HG02938 (cell line): ENCODE results near the gene WWP2.

Experiments used
- ATAC-seq: cut with Tn5 transposase; IDR thresholded peaks from one replicate; pipeline ENCODE4 v1.9.1; 2021; ENCODE audit warnings: mild to moderate bottlenecking, moderate library complexity; ENCODE audit not compliant: unreplicated experiment

The WWP2 gene

DNA sequence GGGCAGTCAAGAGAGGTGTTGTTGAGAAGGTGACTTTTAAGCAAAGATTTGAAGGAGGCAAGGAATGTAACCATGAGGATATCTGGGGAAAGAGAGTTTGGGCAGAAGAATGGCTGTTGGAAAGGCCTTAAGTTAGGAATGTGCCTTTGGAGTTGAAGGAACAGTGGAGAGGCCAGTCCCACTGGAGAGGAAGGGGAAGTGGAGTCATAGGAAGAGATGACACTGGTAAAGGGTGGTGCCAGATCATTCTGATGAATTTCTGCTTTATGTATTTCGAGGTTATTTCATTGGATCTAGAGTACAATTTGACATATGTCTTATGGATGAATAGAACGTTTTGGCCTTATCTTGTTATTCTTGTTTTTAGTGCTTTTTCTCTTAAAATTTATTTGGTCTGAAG is 93.5 kb downstream of the WWP2 start:
- ATAC-seq: no peak

- no peak for ATAC-seq
Observed at GRCh38 chr16:69858191-69859104, 96.3 kb downstream of the WWP2 start.

DNA sequence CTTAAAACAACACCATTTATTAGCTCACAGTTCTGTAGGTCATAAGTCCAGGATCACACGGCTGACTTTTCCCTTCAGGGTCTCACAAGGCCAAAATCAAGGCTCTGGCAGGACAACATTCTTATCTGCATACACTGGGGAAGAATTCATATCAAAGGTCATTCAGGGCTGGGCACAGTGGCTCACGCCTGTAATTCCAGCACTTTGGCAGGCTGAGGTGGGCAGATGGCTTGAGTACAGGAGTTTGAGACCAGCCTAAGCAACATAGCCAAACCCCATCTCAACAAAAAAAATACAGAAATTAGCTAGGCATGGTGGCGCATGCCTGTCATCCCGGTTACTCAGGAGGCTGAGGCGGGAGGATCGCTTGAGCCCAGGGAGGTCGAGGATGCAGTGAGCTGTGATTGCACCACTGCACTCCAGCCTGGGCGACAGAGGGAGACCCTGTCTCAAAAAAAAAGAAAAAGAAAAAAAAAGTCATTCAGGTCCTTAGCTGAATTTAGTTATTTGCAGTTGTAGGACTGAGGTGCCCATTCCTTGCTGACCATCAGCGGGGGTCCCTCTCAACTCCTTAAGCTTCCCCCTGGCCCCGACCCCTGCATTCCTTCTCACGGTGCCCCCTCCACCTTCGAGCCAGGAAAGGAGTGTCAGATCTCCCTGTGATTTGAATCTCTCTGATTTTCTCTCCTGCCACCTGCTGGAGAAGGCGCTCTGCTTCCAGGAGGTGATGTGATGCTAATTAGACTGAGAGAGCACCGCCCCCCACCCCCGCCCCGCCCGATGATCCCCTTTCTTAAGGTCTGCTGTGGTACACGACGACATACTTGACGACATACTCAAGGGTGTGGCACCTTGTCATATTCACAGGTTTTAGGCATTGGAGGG is 97.2 kb downstream of the WWP2 start:
- no peak for ATAC-seq

- ATAC-seq: no peak
Observed at GRCh38 chr16:69860233-69861231, 98.4 kb downstream of the WWP2 start.

GRCh38 chr16:69861292-69862030 is 99.3 kb downstream of the WWP2 start:
- no peak for ATAC-seq

DNA sequence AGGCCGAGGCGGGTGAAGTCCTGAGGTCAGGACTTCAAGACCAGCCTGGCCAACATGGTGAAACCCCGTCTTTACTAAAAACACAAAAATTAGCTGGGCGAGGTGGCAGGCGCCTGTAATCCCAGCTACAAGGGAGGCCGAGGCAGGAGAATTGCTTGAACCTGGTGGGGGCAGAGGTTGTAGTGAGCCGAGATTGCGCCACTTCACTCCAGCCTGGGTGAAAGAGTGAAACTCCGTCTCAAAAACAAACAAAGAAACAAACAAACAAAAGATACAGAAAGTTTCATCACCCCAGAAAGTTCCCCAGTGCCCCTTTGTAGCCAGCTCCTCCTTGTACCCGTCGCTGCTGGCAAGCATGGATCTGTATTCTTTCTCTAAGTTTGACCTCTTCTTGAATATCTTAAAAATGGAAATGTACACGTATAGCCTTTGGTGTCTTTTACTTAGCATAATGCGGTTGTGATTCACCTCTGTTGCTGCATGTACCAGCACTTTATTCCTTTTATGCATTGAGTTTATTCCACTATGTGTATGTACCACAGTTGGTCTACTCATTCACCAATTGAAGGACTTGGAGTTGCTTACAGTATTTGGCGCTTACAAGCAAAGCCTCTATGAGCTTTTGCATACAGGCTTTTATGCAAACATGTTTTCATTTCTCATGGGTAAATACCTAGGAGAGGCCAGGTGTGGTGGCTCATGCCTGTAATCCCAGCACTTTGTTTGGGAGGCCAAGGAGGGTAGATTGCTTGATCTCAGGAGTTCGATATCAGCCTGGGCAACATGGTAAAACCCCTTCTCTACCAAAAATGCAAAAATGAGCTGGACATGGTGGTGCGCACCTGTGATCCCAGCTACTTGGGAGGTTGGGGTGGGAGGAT is 101.5 kb downstream of the WWP2 start:
- ATAC-seq: no peak

- no peak for ATAC-seq
Observed at GRCh38 chr16:69865701-69866100, 103.6 kb downstream of the WWP2 start.

- no peak for ATAC-seq
Observed at GRCh38 chr16:69867784-69868560, 105.8 kb downstream of the WWP2 start.

DNA sequence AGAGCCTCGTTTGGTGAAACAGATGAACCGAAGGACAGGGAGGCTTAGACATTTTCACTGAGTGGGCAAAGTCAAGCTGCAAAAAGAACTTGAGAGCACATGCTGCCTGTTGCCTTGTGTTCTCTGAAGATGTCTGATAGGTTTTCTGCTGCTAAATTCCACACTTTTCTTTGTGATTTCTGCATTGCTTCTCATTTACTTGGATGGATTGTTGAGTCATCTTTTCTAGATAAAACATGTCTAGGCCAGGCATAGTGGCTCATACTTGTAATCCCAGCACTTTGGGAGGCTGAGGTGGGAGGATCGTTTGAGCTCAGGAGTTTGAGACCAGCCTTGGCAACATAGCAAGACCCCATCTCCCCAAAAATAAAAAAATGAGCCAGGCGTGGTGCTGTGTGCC is 108.6 kb downstream of the WWP2 start:
- no peak for ATAC-seq

DNA sequence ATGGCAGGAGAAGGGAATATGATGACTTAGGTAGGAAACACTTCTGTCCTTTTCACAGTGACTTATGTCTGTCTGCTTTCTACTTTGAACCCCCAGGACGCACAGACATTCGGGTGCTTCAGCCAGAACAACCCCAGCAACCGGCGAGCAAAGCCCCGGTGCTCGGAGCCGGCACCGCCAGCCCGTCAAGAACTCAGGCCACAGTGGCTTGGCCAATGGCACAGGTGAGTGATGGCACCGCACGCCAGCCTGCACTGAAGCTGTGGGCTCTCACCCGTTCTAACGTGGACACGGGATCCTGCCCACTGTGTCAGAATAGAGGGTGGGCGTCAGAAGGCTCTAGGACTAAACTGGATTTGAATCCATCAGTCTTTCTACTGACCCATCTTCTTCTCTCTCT is 109.6 kb downstream of the WWP2 start:
- ATAC-seq: no peak

- ATAC-seq: no peak
Observed at GRCh38 chr16:69872888-69873287, 110.8 kb downstream of the WWP2 start.

GRCh38 chr16:69873783-69874182 is 111.7 kb downstream of the WWP2 start:
- no peak for ATAC-seq

- no peak for ATAC-seq
Observed at GRCh38 chr16:69874271-69874670, 112.1 kb downstream of the WWP2 start.

- ATAC-seq: no peak
Observed at GRCh38 chr16:69880640-69881133, 118.6 kb downstream of the WWP2 start.

GRCh38 chr16:69881141-69881540 is 119.0 kb downstream of the WWP2 start:
- ATAC-seq: no peak

- ATAC-seq: no peak
Observed at GRCh38 chr16:69883744-69884143, 121.6 kb downstream of the WWP2 start.

DNA sequence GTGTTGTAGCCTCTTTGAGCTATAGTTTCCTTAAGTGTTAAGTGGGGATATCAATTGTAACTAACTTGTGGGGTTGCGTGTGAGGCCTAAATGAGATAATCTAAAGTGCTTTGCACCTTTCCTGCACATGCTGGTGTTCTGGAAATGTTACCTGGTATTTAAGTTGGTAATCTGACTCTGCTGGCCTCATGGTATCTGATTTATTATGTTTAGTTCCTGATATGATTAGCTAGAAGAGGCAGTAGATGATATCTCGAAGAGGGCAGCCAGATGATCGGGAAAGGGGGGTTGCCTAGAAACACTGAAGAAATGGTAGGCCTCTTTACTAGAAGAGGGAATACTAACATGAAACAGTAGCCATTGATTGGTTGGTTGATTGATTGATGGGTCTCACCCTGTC is 123.6 kb downstream of the WWP2 start:
- no peak for ATAC-seq

DNA sequence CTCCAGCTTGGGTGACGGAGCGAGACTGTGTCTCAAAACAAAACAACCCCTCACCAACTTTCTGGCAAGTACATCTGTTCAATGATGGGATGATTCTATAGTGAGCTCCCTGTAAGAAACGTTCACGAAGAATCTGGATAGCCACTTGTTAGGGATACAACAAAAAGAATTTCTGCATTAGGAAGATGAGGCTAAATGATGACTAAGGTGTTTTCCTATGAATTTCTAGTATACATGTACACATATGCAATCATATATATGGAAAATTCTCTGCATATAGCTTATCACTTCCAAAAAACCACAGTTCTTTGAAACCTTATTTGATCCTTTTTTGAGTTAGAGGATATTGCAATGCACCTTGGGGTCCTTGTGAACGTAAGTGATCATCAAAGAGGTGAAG is 124.6 kb downstream of the WWP2 start:
- ATAC-seq: no peak
